ENCODE measurements around the gene GBP3.
"Not testable (repeated sequence)": the region's sequence is repeated elsewhere in the genome, so short reads cannot be mapped to it uniquely, and the experiment has no call there.

GBP3 gene

GRCh38 chr1:89051300-89051954 lies 28.8 kb upstream of the GBP3 start:
- no peak overlapping the region for H3K27ac ChIP-seq (ENCODE audit: low read depth, low read length)

GRCh38 chr1:89050649-89051033 lies 28.0 kb upstream of the GBP3 start:
- no peak overlapping the region for H3K27ac ChIP-seq (ENCODE audit: low read depth, low read length)
- H3K36me3 ChIP-seq (ENCODE audit: control insufficient read depth in 5 of 5, insufficient read depth in 5 of 5, low read length in 5 of 5): peaks cover 25 to 56% (median 40%) of the 10 kb centered on the region in 5 donors
- H3K9me3 ChIP-seq (ENCODE audit: control insufficient read depth in 5 of 5, low read length in 5 of 5): no peaks in the 10 kb centered on the region

More at GRCh38 chr1:89051300-89051954, 28.8 kb upstream of the GBP3 start:
- Histone ChIP-seq H3K4me1 (ENCODE audit: control insufficient read depth in 5 of 5, insufficient read depth in 5 of 5, low read length in 5 of 5) (no peaks in the 10 kb centered on the region), H3K9me3 (ENCODE audit: control insufficient read depth in 5 of 5, low read length in 5 of 5) (no peaks in the 10 kb centered on the region), H3K36me3 (ENCODE audit: control insufficient read depth in 5 of 5, insufficient read depth in 5 of 5, low read length in 5 of 5) (peaks cover 30 to 64% (median 46%) of the 10 kb centered on the region in 5 donors), H3K27me3 (ENCODE audit: control insufficient read depth in 5 of 5, insufficient read depth in 4 of 5, low read length in 5 of 5) (no peaks in the 10 kb centered on the region), H3K4me3 (ENCODE audit: low read depth in 1 of 5, low read length in 5 of 5) (no peak overlapping the region), H3K9ac (ENCODE audit: low read length in 5 of 5) (no peak overlapping the region)

GRCh38 chr1:89049901-89050648 lies 27.4 kb upstream of the GBP3 start:
- not testable (repeated sequence) for H3K4me1 ChIP-seq (ENCODE audit: control insufficient read depth in 5 of 5, insufficient read depth in 5 of 5, low read length in 5 of 5); H3K9ac ChIP-seq (ENCODE audit: low read length in 5 of 5); H3K27ac ChIP-seq (ENCODE audit: low read depth, low read length); H3K27me3 ChIP-seq (ENCODE audit: control insufficient read depth in 5 of 5, insufficient read depth in 4 of 5, low read length in 5 of 5); H3K9me3 ChIP-seq (ENCODE audit: control insufficient read depth in 5 of 5, low read length in 5 of 5); H3K4me3 ChIP-seq (ENCODE audit: low read depth in 1 of 5, low read length in 5 of 5)
- H3K36me3 ChIP-seq (ENCODE audit: control insufficient read depth in 5 of 5, insufficient read depth in 5 of 5, low read length in 5 of 5): peaks cover 23 to 54% (median 38%) of the 10 kb centered on the region in 5 donors

More at GRCh38 chr1:89050649-89051033, 28.0 kb upstream of the GBP3 start:
- no peaks in the 10 kb centered on the region for H3K4me1 ChIP-seq (ENCODE audit: control insufficient read depth in 5 of 5, insufficient read depth in 5 of 5, low read length in 5 of 5)
- no peak overlapping the region for H3K9ac ChIP-seq (ENCODE audit: low read length in 5 of 5)
- H3K27me3 ChIP-seq (ENCODE audit: control insufficient read depth in 5 of 5, insufficient read depth in 4 of 5, low read length in 5 of 5): no peaks in the 10 kb centered on the region
- H3K4me3 ChIP-seq (ENCODE audit: low read depth in 1 of 5, low read length in 5 of 5): no peak overlapping the region

GRCh38 chr1:89049187-89049586 lies 26.5 kb upstream of the GBP3 start:
- not testable (repeated sequence) for H3K4me3 ChIP-seq (ENCODE audit: low read depth in 1 of 5, low read length in 5 of 5); H3K27me3 ChIP-seq (ENCODE audit: control insufficient read depth in 5 of 5, insufficient read depth in 4 of 5, low read length in 5 of 5); H3K27ac ChIP-seq (ENCODE audit: low read depth, low read length); H3K9ac ChIP-seq (ENCODE audit: low read length in 5 of 5); H3K4me1 ChIP-seq (ENCODE audit: control insufficient read depth in 5 of 5, insufficient read depth in 5 of 5, low read length in 5 of 5); H3K9me3 ChIP-seq (ENCODE audit: control insufficient read depth in 5 of 5, low read length in 5 of 5)
- H3K36me3 ChIP-seq (ENCODE audit: control insufficient read depth in 5 of 5, insufficient read depth in 5 of 5, low read length in 5 of 5): peaks cover 17 to 48% (median 30%) of the 10 kb centered on the region in 5 donors

DNA sequence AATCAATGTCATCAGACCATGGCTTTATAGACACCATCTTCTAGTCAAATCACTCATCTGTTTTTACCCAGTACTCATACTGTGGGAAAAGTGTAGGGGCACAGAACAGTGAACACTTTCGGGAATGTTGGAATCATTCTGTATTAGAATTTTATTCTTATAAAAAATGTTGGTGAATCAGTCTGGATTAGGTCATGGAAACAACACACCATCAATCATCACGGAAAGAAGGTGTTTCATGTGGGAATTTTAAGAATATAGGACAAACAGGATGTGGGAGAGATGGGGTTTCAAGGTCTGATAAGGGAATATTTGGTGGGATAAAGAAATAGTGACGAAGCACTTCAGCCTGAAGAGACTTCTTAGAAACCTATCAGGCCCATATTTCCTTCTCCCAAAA lies 25.1 kb upstream of the GBP3 start:
- peaks cover 0 to 10% (median 0%) of the 10 kb centered on the region in 5 donors for H3K9me3 ChIP-seq (ENCODE audit: control insufficient read depth in 5 of 5, low read length in 5 of 5)
- peaks cover 8 to 34% (median 17%) of the 10 kb centered on the region in 5 donors for H3K36me3 ChIP-seq (ENCODE audit: control insufficient read depth in 5 of 5, insufficient read depth in 5 of 5, low read length in 5 of 5)
- H3K27me3 ChIP-seq (ENCODE audit: control insufficient read depth in 5 of 5, insufficient read depth in 4 of 5, low read length in 5 of 5): no peaks in the 10 kb centered on the region
- no peak overlapping the region for H3K4me3 ChIP-seq (ENCODE audit: low read depth in 1 of 5, low read length in 5 of 5)
- no peak overlapping the region for H3K9ac ChIP-seq (ENCODE audit: low read length in 5 of 5)
- no peak overlapping the region for H3K27ac ChIP-seq (ENCODE audit: low read depth, low read length)
- no peaks in the 10 kb centered on the region for H3K4me1 ChIP-seq (ENCODE audit: control insufficient read depth in 5 of 5, insufficient read depth in 5 of 5, low read length in 5 of 5)

GRCh38 chr1:89046318-89047183 lies 23.9 kb upstream of the GBP3 start:
- not testable (repeated sequence) for H3K27me3 ChIP-seq (ENCODE audit: control insufficient read depth in 5 of 5, insufficient read depth in 4 of 5, low read length in 5 of 5); H3K27ac ChIP-seq (ENCODE audit: low read depth, low read length); H3K9me3 ChIP-seq (ENCODE audit: control insufficient read depth in 5 of 5, low read length in 5 of 5); H3K4me1 ChIP-seq (ENCODE audit: control insufficient read depth in 5 of 5, insufficient read depth in 5 of 5, low read length in 5 of 5); H3K9ac ChIP-seq (ENCODE audit: low read length in 5 of 5); H3K4me3 ChIP-seq (ENCODE audit: low read depth in 1 of 5, low read length in 5 of 5)
- H3K36me3 ChIP-seq (ENCODE audit: control insufficient read depth in 5 of 5, insufficient read depth in 5 of 5, low read length in 5 of 5): peaks cover 2 to 23% (median 13%) of the 10 kb centered on the region in 5 donors

GRCh38 chr1:89044970-89045721 lies 22.5 kb upstream of the GBP3 start:
- no peak overlapping the region for H3K27ac ChIP-seq (ENCODE audit: low read depth, low read length)
- H3K4me3 ChIP-seq (ENCODE audit: low read depth in 1 of 5, low read length in 5 of 5): no peak overlapping the region
- no peaks in the 10 kb centered on the region for H3K27me3 ChIP-seq (ENCODE audit: control insufficient read depth in 5 of 5, insufficient read depth in 4 of 5, low read length in 5 of 5)
- peaks cover 0 to 10% (median 0%) of the 10 kb centered on the region in 5 donors for H3K9me3 ChIP-seq (ENCODE audit: control insufficient read depth in 5 of 5, low read length in 5 of 5)
- H3K4me1 ChIP-seq (ENCODE audit: control insufficient read depth in 5 of 5, insufficient read depth in 5 of 5, low read length in 5 of 5): no peaks in the 10 kb centered on the region
- H3K36me3 ChIP-seq (ENCODE audit: control insufficient read depth in 5 of 5, insufficient read depth in 5 of 5, low read length in 5 of 5): peaks cover 0 to 12% (median 3%) of the 10 kb centered on the region in 5 donors
- no peak overlapping the region for H3K9ac ChIP-seq (ENCODE audit: low read length in 5 of 5)

DNA sequence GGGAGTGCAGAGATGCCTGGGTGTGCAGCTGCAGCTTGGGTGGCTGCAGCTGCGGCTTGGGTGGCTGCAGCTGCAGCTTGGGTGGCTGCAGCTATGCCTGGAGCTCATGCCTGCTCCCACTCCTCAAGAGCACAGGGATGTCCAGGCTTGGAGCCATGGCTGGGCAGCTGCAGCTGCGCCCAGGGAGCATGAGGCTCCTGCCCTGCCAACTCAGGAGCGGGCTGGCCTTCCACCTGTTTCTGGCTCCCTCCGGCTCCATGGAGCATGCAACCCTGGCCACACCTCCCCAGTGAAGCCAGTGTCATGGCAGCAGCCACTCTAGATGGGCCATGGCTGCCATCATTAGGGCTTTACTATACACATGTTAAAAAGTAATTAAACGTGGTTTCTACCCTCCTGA lies 21.3 kb upstream of the GBP3 start:
- Histone ChIP-seq H3K9me3 (ENCODE audit: control insufficient read depth in 5 of 5, low read length in 5 of 5) (peaks cover 0 to 10% (median 0%) of the 10 kb centered on the region in 5 donors), H3K27me3 (ENCODE audit: control insufficient read depth in 5 of 5, insufficient read depth in 4 of 5, low read length in 5 of 5) (no peaks in the 10 kb centered on the region), H3K4me3 (ENCODE audit: low read depth in 1 of 5, low read length in 5 of 5) (no peak overlapping the region), H3K27ac (ENCODE audit: low read depth, low read length) (no peak overlapping the region), H3K36me3 (ENCODE audit: control insufficient read depth in 5 of 5, insufficient read depth in 5 of 5, low read length in 5 of 5) (peaks cover 0 to 5% (median 0%) of the 10 kb centered on the region in 5 donors), H3K4me1 (ENCODE audit: control insufficient read depth in 5 of 5, insufficient read depth in 5 of 5, low read length in 5 of 5) (no peaks in the 10 kb centered on the region), H3K9ac (ENCODE audit: low read length in 5 of 5) (no peak overlapping the region)

GRCh38 chr1:89042491-89042890 lies 19.8 kb upstream of the GBP3 start:
- H3K4me1 ChIP-seq (ENCODE audit: control insufficient read depth in 5 of 5, insufficient read depth in 5 of 5, low read length in 5 of 5): no peaks in the 10 kb centered on the region
- no peak overlapping the region for H3K27ac ChIP-seq (ENCODE audit: low read depth, low read length)
- peaks cover 0 to 10% (median 0%) of the 10 kb centered on the region in 5 donors for H3K9me3 ChIP-seq (ENCODE audit: control insufficient read depth in 5 of 5, low read length in 5 of 5)
- H3K36me3 ChIP-seq (ENCODE audit: control insufficient read depth in 5 of 5, insufficient read depth in 5 of 5, low read length in 5 of 5): peaks cover 0 to 2% (median 0%) of the 10 kb centered on the region in 5 donors
- no peak overlapping the region for H3K4me3 ChIP-seq (ENCODE audit: low read depth in 1 of 5, low read length in 5 of 5)
- no peak overlapping the region for H3K9ac ChIP-seq (ENCODE audit: low read length in 5 of 5)
- H3K27me3 ChIP-seq (ENCODE audit: control insufficient read depth in 5 of 5, insufficient read depth in 4 of 5, low read length in 5 of 5): no peaks in the 10 kb centered on the region

Data from subcutaneous abdominal adipose tissue (tissue), 5 donors.